HUDEP-2 (cell line): ENCODE measurements around the gene TMEM248.
"Not testable (repeated sequence)": the region's sequence is repeated elsewhere in the genome, so short reads cannot be mapped to it uniquely, and the experiment has no call there.

Experiments used
- DNase-seq, 76 experiments: peaks; one replicate each; lab custom pipeline; 2025; ENCODE audit not compliant: unreplicated experiment in 76 of 76; lab: John Stamatoyannopoulos, UW

TMEM248 gene

DNA sequence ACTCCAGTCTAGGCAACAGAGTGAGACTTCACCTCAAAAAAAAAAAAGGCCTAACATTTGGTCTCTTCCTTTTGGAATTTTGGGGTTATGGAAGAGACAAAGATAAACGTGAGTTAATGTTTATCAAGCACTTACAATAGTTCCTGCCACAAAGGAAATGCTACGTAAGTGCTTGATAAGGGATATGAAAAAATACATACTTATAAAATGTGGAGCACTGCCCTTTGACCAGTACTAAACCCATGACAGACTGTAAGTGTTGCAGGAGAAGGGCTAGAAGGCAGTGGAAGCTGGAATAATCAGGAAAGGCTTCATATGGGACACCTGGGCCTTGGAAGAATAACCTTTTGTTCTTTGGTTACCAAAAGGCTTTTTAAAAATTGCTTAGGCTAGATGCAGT, 25.5 kb downstream of the TMEM248 start:
- no peak for DNase-seq

DNA sequence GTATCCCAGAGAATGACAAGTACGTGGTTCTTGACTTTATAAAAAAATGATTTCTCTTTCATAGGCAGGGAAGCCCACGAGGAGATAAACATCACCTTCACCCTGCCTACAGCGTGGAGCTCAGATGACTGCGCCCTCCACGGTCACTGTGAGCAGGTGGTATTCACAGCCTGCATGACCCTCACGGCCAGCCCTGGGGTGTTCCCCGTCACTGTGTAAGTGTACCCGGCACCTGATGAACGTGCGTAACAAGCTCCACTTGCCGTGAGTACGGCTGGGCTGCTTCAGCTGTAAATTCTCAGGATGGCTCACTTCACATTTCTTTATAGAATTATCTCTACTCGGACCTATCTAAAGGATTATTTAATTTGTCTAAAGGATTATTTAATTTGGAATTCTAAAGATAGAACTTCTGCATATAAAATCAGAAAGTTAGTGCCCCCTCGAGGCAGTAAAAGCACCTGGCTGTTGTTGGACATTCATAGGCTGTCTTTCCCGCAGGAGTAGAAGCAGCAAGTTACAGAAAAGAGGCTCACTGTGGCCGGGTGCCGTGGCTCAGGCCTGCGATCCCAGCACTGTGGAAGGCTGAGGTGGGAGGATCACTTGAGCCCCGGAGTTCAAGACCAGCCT, 27.6 kb downstream of the TMEM248 start:
- DNase-seq, result no peak

DNA sequence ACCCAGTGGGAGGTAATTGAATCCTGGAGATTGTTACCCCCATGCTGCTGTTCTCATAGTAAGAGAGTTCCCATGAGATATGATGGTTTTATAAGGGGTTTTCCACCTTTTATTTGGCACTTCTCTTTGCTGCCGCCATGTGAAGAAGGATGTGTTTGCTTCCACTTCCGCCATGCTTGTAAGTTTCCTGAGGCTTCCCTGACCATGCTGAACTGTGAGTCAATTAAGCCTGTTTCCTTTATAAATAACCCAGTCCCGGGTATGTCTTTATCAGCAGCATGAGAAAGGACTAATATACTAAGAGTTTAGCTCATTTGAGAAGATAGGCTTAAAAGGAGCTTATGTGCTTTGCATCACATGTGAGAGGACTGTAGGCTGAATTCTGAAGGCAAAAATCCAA, 29.3 kb downstream of the TMEM248 start:
- DNase-seq, result no peak

DNA sequence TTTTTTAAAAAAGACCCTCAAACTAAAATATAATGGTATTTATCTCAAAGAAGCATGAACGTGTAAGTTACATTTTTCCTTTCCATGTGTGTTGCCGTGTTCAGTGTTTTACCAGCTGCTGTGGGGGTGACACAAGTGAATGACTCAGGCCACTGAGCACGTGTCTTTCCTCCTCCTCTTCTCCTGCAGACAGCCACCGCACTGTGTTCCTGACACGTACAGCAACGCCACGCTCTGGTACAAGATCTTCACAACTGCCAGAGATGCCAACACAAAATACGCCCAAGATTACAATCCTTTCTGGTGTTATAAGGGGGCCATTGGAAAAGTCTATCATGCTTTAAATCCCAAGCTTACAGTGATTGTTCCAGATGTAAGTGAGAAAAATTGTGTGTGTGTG, 29.7 kb downstream of the TMEM248 start:
- DNase-seq, result no peak

DNA sequence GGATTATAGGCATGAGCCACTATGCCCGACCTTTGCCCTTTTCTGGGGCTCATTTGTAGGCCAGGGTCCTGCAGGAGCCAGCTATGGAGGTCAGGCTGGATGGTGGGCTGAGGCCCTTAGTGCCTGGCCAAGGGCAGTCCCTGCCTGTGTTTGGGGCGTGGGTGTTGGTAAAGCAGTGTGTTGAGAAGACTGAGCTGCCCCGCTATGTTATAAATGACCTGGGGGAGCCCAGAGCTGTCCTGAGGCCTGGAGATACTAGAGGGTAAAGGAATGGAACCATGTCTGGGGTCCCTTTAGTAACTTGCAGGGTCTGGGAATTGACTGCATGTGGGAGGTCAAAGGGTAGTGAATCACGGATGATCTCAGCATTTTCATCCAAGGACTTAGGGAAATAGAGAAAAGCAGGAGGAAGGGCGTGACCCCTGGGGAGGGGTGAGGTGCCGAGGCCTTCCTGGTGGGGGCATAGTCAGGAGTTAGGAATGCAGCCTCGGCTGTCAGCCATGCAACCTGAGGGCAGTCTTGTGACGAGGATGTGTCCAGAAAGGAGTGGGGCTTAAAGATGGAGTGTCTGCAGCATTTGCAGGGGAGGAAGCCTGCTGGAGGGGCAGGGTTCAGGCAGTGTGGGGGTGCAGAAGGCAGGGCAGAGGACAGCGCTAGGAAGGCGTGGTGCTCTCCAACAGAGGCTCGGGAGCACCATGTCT, 31.5 kb downstream of the TMEM248 start:
- no peak for DNase-seq

DNA sequence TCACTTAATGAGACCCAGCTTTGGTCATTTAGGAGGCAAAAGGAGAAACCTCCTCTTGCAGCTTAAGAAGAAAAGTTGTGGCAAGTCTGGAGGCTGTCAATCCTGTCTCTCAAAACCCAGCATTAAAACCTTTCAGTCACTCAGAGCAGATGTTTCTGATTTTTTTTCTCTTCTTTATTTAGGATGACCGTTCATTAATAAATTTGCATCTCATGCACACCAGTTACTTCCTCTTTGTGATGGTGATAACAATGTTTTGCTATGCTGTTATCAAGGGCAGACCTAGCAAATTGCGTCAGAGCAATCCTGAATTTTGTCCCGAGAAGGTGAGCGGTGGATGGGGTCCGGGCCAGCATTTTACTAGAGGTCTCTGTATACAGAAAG, 32.0 kb downstream of the TMEM248 start:
- DNase-seq, result no peak

DNA sequence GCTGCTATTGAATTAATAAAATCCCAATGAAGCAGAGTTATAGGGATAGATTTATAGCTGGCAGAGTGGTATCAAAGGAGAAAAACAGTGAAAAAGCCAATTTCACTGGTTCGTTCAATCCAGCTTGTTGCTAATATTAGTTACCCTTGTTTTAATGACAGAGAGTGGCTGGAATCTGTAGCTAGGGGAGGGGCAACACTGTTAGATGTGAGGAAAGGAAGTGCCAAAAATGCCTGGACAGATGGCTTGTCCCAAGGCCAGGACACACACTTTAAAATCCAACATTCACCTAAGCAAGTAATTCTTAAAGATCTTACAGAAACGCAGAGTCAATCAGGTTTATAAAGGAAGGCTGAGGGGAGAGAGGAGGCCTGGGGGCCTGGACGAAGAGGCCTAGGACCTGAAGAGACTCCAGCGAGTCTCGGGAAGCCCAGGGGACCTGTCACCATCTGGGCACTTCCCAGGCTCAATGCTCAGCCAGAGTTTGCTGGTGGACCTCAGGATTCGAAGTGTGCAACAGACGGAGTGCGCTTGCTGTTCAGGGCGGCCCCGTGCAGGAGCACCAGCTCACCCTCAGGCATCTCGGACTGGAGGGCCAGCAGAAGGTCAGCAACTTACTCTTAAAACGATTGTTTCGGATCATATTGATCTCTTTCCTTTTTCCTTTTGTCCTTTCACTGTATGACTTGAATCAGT, 36.7 kb downstream of the TMEM248 start:
- no peak for DNase-seq

DNA sequence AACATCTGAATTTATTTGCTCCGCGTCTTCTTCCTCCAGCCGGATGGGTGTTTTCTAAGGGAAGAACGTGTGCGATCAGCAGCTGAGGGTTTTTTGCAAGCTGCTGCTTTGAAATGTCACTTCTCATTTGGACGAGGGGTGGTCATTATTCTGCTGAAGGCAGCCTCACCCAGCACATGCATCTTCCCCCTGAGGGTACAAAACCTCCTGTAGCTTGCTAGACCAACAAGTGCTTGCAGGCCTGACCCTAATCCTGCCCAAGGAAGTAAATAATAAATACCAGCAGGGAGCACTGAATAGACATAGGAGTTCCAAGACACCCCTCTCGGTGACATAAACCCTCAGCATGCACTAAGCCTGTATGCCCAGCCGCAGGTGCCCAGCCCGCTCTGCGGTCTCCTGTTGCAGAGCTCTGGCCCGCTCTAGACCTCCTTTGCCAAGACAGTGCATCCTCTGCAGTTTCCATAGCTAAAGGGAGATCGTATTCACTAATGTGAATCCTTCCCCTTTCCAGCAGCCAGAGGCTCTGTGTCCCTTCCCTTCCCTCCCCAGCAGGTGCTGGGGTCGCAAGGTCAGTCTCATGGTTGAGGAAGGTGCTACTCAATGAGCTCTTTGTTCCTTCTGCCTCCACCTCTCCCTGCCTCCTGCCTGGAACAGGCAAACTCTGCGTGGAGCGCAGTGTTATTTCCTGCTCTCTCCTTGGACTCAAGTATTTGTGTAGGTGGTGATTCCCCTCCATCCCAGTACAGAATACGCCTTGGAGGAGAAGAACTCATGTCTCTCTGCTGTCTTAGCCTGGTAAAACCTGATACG, 37.7 kb downstream of the TMEM248 start:
- DNase-seq, result no peak

DNA sequence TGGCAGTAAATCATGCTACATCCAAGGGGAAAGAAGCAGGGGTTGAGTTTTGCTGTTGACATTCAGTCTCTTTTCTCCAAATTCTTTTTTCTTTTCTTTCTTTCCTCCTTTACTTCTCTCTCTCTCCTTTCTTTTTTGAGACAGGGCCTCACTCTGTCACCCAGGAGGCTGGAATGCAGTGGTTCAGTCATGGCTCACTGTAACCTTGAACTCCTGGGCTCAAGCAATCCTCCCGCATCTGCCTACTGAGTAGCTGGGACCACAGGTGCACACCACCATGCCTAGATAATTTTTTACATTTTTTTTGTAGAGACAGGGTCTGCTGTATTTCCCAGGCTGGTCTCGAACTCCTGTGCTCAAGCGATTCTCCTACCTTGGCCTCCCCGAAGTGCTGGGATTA, 39.2 kb downstream of the TMEM248 start:
- DNase-seq, result no peak

DNA sequence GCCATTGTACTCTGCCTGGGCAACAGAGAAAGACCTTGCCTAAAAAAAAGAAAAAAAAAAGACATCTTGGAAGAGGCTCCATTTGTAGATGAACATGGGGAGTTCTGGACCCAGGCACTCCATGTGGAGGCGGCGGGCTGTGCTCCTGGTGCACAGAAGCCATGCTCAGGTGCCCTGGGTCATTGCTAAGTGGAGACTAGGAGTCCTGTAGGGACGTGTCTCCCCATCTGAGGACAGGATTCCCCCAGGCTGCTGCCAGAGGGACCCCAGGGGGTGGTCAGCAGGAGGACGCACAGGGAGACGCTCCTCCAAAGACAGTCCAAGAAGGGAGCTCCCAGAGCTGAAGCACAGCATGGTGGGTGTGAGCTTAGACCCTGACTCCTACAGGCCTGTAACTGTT, 40.1 kb downstream of the TMEM248 start:
- DNase-seq, result no peak

DNA sequence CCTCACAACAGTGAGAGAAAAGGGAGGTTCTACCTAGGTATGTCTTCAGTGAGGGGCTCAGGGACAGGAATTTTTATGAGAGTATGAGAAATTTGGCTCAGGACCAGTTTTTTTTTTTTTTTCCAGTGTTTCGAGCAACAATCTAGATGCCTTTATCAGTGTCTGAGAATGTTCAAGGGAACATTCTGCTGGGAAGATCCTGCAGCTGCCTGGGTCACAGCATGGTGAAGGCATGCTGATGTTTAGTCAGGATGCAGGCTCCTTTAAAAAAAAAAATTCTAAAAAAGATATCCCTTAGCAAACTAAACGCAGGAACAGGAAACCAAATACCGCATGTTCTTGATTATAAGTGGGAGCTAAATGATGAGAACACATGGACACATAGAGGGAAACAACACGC, 43.4 kb downstream of the TMEM248 start:
- no peak for DNase-seq

DNA sequence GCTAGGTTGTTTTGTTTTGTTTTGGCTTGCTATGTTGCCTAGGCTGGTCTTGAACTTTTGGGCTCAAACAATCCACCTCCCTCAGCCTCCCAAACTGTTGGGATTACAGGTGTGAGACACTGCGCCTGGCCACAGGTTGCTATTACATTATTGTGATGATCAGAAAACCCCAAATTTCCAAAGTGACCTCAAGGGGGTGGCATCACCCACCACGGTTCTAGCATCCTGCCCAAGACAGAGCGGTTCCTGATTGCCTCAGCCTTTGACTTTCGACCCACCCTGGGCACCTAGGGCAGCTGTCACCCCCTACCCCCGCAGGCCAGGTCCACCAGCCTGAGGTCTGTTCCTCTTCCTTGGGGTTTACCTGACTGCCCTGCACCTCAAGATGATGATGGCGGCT, 46.0 kb downstream of the TMEM248 start:
- peak in 1 of 76 experiments; percentile 1 for DNase-seq

DNA sequence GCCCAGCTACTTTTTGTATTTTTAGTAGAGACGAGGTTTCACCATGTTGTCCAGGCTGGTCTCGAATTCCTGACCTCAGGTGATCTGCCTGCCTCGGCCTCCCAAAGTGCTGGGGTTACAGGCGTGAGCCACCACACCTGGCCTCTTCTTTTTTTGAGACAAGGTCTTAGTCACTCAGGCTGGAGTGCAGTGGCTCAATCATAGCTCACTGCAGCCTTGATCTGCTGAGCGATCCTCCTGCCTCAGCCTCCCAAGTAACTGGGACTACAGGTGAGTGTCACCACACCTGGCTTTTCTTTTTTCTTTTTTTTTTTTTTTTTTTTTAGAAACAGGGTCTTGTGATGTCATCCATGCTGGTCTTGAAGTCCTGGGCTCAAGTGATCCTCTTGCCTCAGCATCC, 48.0 kb downstream of the TMEM248 start:
- DNase-seq, result not testable (repeated sequence)

DNA sequence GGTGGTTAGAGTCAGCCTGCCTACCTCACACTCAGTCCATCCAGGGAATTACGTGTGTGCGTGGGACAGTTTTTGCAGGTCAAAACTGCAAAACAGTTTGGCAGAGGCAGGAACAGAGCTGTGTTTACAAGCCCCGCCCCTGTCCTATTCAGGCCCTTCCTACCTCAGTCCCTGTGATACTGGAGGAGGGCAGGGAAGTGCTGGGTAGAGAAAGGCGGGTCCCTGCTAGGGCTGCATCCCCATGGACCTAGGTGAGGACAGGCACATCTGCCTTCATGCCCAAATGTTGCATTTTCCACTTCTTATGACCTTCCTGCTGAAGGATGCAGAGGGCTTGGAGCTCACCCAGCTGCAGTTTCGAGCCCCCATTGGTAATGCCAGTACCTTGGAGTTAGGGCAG, 49.3 kb downstream of the TMEM248 start:
- DNase-seq, result no peak

DNA sequence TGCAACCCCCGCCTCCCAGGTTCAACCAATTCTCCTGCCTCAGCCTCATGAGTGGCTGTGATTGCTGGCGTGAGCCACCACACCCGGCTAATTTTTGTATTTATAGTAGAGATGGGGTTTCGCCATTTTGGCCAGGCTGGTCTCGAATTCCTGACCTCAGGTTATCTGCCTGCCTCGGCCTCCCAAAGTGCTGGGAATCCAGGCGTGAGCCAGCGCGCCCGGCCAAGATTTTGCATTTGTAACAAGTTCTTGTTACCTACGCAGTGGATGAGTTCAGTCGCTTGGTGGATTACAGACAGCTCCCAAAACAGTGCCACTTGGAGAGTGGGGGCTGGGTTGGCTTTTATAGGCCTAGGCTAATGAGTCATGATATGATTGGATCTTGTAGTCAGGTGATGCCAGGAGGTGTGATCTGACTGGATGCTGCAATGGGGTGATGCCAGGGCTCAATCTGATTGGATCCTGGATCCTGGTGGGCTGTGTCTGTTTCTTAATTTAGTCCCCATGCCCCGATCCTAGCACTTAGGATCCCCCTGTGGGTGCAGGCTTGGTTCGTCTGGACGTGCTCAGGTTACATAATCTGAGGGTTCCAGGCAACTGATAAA, 54.1 kb downstream of the TMEM248 start:
- DNase-seq, result no peak

DNA sequence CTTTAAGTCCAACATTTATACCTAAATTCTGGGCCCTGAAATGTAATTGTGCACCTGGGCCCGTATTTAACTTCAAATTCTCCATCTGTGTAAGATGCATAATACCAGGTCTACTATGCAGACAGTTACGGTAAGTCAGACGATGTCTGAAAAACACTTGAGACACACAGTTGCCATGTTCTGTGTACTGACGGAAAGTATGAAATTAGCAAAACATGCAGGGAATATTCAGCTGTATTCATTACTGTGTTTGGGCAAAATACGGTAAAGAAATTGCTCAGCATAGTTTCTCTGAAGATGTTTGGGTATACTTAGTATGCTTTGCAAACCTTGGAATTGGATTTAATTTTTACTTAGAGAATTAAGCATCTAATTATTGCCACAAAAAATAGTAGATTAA, 57.3 kb downstream of the TMEM248 start:
- not testable (repeated sequence) for DNase-seq

DNA sequence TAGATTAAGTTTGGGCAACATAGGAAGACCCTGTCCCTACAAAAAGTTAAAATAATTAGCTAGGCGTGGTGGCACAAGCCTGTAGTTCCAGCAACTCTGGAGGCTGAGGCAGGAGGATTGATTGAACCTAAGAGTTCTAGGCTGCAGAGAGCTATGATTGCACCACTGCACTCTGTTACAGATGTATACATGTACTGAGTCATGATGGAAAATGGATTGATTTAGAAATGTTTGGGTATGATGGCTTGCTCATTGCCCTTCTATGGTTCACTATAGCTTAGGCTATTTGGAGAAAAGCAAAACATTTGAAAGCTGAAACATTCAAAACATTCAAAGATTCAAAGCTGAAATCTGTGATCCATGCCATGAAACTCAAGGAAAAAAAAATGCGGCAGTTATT, 58.0 kb downstream of the TMEM248 start:
- not testable (repeated sequence) for DNase-seq

DNA sequence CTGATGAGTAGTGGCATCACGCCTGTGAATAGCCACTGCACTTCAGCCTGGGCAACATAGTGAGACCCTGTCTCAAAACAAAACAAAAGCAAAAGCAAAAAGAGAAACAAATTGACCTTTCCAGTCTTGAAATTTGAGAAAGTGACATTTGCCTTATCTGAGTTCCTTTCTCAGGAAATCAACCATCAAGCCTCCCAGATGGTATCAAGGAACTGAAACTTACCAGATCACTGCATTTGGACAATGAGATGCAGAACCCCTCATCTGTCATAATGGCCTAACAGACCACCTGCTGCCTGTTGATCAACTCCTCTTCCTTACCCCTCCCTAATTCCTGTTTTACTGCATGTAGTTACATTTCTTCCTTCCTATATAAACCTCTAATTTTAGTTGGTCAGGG, 59.3 kb downstream of the TMEM248 start:
- not testable (repeated sequence) for DNase-seq

DNA sequence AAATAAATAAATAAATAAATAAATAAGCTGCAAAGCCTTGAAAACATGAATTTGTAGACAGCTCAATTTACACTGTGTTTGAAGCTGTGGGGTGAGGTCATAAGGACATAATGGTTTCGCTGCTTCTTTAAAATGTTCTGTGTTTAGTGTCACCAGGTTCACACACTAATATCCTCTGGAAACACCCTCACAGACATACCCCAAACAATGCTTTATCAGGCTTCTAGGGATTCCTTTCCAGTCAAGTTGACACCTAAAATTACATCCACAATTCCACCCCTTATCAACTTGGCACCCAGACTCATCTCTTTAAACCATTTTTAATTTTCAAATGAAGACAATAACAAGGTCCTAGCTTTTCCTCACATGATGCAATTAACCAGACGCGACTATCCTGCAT, 68.5 kb downstream of the TMEM248 start:
- DNase-seq, result not testable (repeated sequence)

DNA sequence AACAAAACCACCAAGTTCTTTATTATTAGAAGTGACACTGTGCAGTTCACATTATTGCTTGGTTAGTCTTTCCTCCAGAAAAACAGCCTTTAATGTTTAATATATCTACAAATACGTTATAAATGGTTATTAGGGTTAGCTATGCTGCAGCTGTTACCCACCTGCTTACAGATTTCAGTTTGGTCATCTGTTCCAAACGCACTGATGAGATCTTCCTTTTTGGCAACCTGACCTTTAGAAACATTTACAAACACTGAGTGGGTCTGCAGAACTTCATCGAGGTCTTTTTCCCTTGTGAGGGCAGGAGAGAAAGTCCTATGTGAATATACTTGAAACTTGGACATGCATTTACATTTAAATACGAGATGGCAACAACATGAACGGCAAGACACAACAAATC, 73.0 kb downstream of the TMEM248 start:
- not testable (repeated sequence) for DNase-seq

DNA sequence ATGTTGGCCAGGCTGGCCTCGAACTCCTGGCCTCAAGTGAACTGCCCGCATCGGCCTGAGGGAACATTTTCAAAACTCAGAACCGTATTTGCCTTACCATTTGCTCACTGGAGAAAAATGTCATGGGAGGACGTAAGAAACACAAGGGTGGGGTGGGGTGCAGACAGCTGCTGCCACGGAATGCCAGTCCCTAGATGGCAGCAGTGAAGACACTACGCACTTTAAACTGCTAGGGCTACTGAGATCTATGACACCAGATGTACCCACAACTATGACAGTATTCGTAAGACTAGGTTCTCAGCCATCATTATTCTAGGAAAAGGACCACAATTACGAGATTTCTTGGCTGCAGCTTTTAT, 73.6 kb downstream of the TMEM248 start:
- DNase-seq, result peak in 72 of 76 experiments; percentile 1 to 72 (median 32)
